ENCODE data around the gene JADE2.

JADE2 gene

GRCh38 chr5:134606726-134607125 lies 81.3 kb downstream of the JADE2 start:
- peaks cover 22% of the 10 kb centered on the region for H3K36me3 ChIP-seq (ENCODE audit: control insufficient read depth, insufficient read depth, low read length)
- WGBS, 2 experiments: 92 to 99% methylated on average over 4 to 5 of the region's 5 CpGs

GRCh38 chr5:134608555-134608954 lies 83.1 kb downstream of the JADE2 start:
- Histone ChIP-seq H3K36me3 (ENCODE audit: control insufficient read depth, insufficient read depth, low read length) (peaks cover 22% of the 10 kb centered on the region), H3K9me3 (ENCODE audit: control insufficient read depth, low read length) (no peaks in the 10 kb centered on the region), H3K27ac (ENCODE audit: insufficient read depth, low read depth, low read length, poor library complexity, severe bottlenecking) (no peak overlapping the region), H3K27me3 (ENCODE audit: control insufficient read depth, insufficient read depth, low read length, poor library complexity, severe bottlenecking) (no peaks in the 10 kb centered on the region), H3K4me1 (ENCODE audit: control insufficient read depth, insufficient read depth, low read length) (no peaks in the 10 kb centered on the region), H3K4me3 (ENCODE audit: insufficient read depth, low read depth, low read length) (no peak overlapping the region)
- 90 to 93% methylated on average over 3 of the region's 3 CpGs for WGBS, 2 experiments

More at GRCh38 chr5:134606726-134607125, 81.3 kb downstream of the JADE2 start:
- Histone ChIP-seq H3K9me3 (ENCODE audit: control insufficient read depth, low read length) (no peaks in the 10 kb centered on the region), H3K4me3 (ENCODE audit: insufficient read depth, low read depth, low read length) (no peak overlapping the region), H3K4me1 (ENCODE audit: control insufficient read depth, insufficient read depth, low read length) (no peaks in the 10 kb centered on the region), H3K27ac (ENCODE audit: insufficient read depth, low read depth, low read length, poor library complexity, severe bottlenecking) (no peak overlapping the region), H3K27me3 (ENCODE audit: control insufficient read depth, insufficient read depth, low read length, poor library complexity, severe bottlenecking) (no peaks in the 10 kb centered on the region)

- Histone ChIP-seq H3K9me3 (ENCODE audit: control insufficient read depth, low read length) (no peaks in the 10 kb centered on the region), H3K4me3 (ENCODE audit: insufficient read depth, low read depth, low read length) (no peak overlapping the region), H3K27me3 (ENCODE audit: control insufficient read depth, insufficient read depth, low read length, poor library complexity, severe bottlenecking) (no peaks in the 10 kb centered on the region), H3K36me3 (ENCODE audit: control insufficient read depth, insufficient read depth, low read length) (peaks cover 19% of the 10 kb centered on the region), H3K4me1 (ENCODE audit: control insufficient read depth, insufficient read depth, low read length) (no peaks in the 10 kb centered on the region), H3K27ac (ENCODE audit: insufficient read depth, low read depth, low read length, poor library complexity, severe bottlenecking) (no peak overlapping the region)
- 90 to 93% methylated on average over 3 of the region's 3 CpGs for WGBS, 2 experiments
These were observed 83.9 kb downstream of the JADE2 start for GRCh38 chr5:134609232-134609851.

- no peaks in the 10 kb centered on the region for H3K4me1 ChIP-seq (ENCODE audit: control insufficient read depth, insufficient read depth, low read length)
- peaks cover 15% of the 10 kb centered on the region for H3K36me3 ChIP-seq (ENCODE audit: control insufficient read depth, insufficient read depth, low read length)
- H3K27me3 ChIP-seq (ENCODE audit: control insufficient read depth, insufficient read depth, low read length, poor library complexity, severe bottlenecking): no peaks in the 10 kb centered on the region
- H3K9me3 ChIP-seq (ENCODE audit: control insufficient read depth, low read length): no peaks in the 10 kb centered on the region
- H3K27ac ChIP-seq (ENCODE audit: insufficient read depth, low read depth, low read length, poor library complexity, severe bottlenecking): no peak overlapping the region
- no peak overlapping the region for H3K4me3 ChIP-seq (ENCODE audit: insufficient read depth, low read depth, low read length)
These were observed 85.3 kb downstream of the JADE2 start for GRCh38 chr5:134610725-134611124.

GRCh38 chr5:134611515-134611914 lies 86.0 kb downstream of the JADE2 start:
- Histone ChIP-seq H3K4me3 (ENCODE audit: insufficient read depth, low read depth, low read length) (no peak overlapping the region), H3K36me3 (ENCODE audit: control insufficient read depth, insufficient read depth, low read length) (peaks cover 11% of the 10 kb centered on the region), H3K4me1 (ENCODE audit: control insufficient read depth, insufficient read depth, low read length) (no peaks in the 10 kb centered on the region), H3K27me3 (ENCODE audit: control insufficient read depth, insufficient read depth, low read length, poor library complexity, severe bottlenecking) (no peaks in the 10 kb centered on the region), H3K27ac (ENCODE audit: insufficient read depth, low read depth, low read length, poor library complexity, severe bottlenecking) (no peak overlapping the region), H3K9me3 (ENCODE audit: control insufficient read depth, low read length) (no peaks in the 10 kb centered on the region)
- 90 to 95% methylated on average over 3 to 4 of the region's 4 CpGs for WGBS, 2 experiments

GRCh38 chr5:134614450-134615085 lies 89.1 kb downstream of the JADE2 start:
- no peaks in the 10 kb centered on the region for H3K4me1 ChIP-seq (ENCODE audit: control insufficient read depth, insufficient read depth, low read length)
- H3K27me3 ChIP-seq (ENCODE audit: control insufficient read depth, insufficient read depth, low read length, poor library complexity, severe bottlenecking): no peaks in the 10 kb centered on the region
- no peaks in the 10 kb centered on the region for H3K9me3 ChIP-seq (ENCODE audit: control insufficient read depth, low read length)
- no peak overlapping the region for H3K27ac ChIP-seq (ENCODE audit: insufficient read depth, low read depth, low read length, poor library complexity, severe bottlenecking)
- H3K36me3 ChIP-seq (ENCODE audit: control insufficient read depth, insufficient read depth, low read length): peaks cover 1% of the 10 kb centered on the region
- 91 to 96% methylated on average over 4 to 5 of the region's 5 CpGs for WGBS, 2 experiments
- H3K4me3 ChIP-seq (ENCODE audit: insufficient read depth, low read depth, low read length): no peak overlapping the region

- H3K27ac ChIP-seq (ENCODE audit: insufficient read depth, low read depth, low read length, poor library complexity, severe bottlenecking): no peak overlapping the region
- H3K36me3 ChIP-seq (ENCODE audit: control insufficient read depth, insufficient read depth, low read length): peaks cover 5% of the 10 kb centered on the region
- no peaks in the 10 kb centered on the region for H3K27me3 ChIP-seq (ENCODE audit: control insufficient read depth, insufficient read depth, low read length, poor library complexity, severe bottlenecking)
- no peak overlapping the region for H3K4me3 ChIP-seq (ENCODE audit: insufficient read depth, low read depth, low read length)
- no peaks in the 10 kb centered on the region for H3K4me1 ChIP-seq (ENCODE audit: control insufficient read depth, insufficient read depth, low read length)
- no peaks in the 10 kb centered on the region for H3K9me3 ChIP-seq (ENCODE audit: control insufficient read depth, low read length)
- 92 to 96% methylated on average over 2 of the region's 2 CpGs for WGBS, 2 experiments
These were observed 95.2 kb downstream of the JADE2 start for GRCh38 chr5:134620634-134621033.

GRCh38 chr5:134625559-134625958 lies 100.1 kb downstream of the JADE2 start:
- no peaks in the 10 kb centered on the region for H3K36me3 ChIP-seq (ENCODE audit: control insufficient read depth, insufficient read depth, low read length)
- H3K4me1 ChIP-seq (ENCODE audit: control insufficient read depth, insufficient read depth, low read length): no peaks in the 10 kb centered on the region
- H3K9me3 ChIP-seq (ENCODE audit: control insufficient read depth, low read length): no peaks in the 10 kb centered on the region
- no peak overlapping the region for H3K27ac ChIP-seq (ENCODE audit: insufficient read depth, low read depth, low read length, poor library complexity, severe bottlenecking)
- 94% methylated on average over 1 of the region's 1 CpG for WGBS, 2 experiments
- no peak overlapping the region for H3K4me3 ChIP-seq (ENCODE audit: insufficient read depth, low read depth, low read length)
- H3K27me3 ChIP-seq (ENCODE audit: control insufficient read depth, insufficient read depth, low read length, poor library complexity, severe bottlenecking): no peaks in the 10 kb centered on the region

GRCh38 chr5:134626369-134627014 lies 101.0 kb downstream of the JADE2 start:
- WGBS, 2 experiments: 93 to 100% methylated on average over 1 of the region's 2 CpGs
- H3K27me3 ChIP-seq (ENCODE audit: control insufficient read depth, insufficient read depth, low read length, poor library complexity, severe bottlenecking): no peaks in the 10 kb centered on the region
- no peaks in the 10 kb centered on the region for H3K36me3 ChIP-seq (ENCODE audit: control insufficient read depth, insufficient read depth, low read length)
- H3K4me1 ChIP-seq (ENCODE audit: control insufficient read depth, insufficient read depth, low read length): no peaks in the 10 kb centered on the region
- no peak overlapping the region for H3K27ac ChIP-seq (ENCODE audit: insufficient read depth, low read depth, low read length, poor library complexity, severe bottlenecking)
- H3K4me3 ChIP-seq (ENCODE audit: insufficient read depth, low read depth, low read length): no peak overlapping the region
- H3K9me3 ChIP-seq (ENCODE audit: control insufficient read depth, low read length): no peaks in the 10 kb centered on the region
